HT-29 (cell line): ENCODE data around the gene TECTB. TPM values are rescaled to one million over a fixed set of nuclear protein-coding genes. Genes with fewer than 3 reads are reported as not detected.

Experiments
- DNase-seq: peaks from one replicate; pipeline ENCODE4 v3.0.0-alpha.2; 2015; ENCODE audit warnings: low spot score
- total RNA-seq: library from RNA; depleted of rRNA; stranded (reverse); fragments of >200 nt; shearing (Covaris generic); gene quantifications from 2 replicates; pipeline ENCODE4 v1.2.3, GENCODE V29; 2014

TECTB gene
- total RNA-seq, 1 experiment from 2014 or later = not detected

- DNase-seq = peak; percentile 62
Observed at GRCh38 chr10:112307358-112308124, 24.3 kb downstream of the TECTB start.

GRCh38 chr10:112308125-112308502 lies 24.9 kb downstream of the TECTB start:
- no peak for DNase-seq

GRCh38 chr10:112311481-112311880 lies 28.3 kb downstream of the TECTB start:
- DNase-seq = no peak

GRCh38 chr10:112313234-112313633 lies 30.0 kb downstream of the TECTB start:
- DNase-seq = no peak

DNA sequence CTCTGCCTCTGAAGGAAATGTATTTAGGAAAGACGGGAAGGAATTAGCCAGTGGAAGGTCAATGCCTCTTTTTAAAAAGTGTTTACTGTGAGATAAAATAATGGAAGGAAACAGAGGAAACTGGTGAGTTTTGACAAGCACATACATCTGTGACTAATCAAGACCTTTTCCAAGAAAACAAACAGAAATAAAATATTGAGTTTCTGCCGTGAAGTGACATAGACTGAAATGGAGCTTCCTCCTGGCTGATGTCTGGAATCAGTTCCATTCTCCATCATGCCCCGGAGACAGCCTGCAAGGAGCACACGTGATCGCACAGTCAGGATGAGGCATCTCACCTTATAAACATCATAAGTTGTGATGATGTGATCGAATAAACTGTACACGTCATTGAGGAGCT lies 30.7 kb downstream of the TECTB start:
- DNase-seq = no peak

DNA sequence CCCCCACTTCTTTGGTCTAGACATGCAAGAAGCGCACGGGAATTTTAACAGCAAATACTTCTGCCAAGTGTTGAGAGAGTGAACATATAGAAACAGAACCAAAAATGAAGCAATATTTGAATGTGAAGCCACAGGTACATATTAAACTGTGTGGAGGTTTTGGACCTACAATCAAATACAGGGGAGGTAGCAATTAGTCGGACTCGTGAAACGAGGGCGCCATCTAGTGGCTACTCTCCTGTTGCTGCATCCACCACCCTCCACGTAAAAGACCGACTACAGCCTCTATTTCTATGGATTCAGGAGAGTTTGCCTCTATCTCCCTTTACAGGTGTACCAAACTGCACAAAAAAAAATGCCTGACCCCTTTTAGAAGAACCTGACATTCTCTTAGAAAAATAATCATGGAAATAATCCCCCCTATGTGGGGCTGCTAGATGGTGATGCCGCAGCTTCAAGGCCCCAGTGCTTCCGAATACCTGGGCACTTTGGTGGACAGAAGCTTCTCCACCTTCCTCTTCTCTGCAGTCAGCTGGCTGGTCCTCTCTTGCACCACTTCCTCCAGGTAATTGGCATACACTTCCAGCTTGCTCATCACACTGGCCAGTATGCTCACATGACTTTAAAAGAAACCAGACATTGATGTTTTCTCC lies 31.7 kb downstream of the TECTB start:
- DNase-seq = peak; percentile 89

GRCh38 chr10:112327678-112328077 lies 44.5 kb downstream of the TECTB start:
- DNase-seq = no peak

- no peak for DNase-seq
Observed at GRCh38 chr10:112330162-112330561, 47.0 kb downstream of the TECTB start.

- no peak for DNase-seq
Observed at GRCh38 chr10:112330607-112331160, 47.5 kb downstream of the TECTB start.

DNA sequence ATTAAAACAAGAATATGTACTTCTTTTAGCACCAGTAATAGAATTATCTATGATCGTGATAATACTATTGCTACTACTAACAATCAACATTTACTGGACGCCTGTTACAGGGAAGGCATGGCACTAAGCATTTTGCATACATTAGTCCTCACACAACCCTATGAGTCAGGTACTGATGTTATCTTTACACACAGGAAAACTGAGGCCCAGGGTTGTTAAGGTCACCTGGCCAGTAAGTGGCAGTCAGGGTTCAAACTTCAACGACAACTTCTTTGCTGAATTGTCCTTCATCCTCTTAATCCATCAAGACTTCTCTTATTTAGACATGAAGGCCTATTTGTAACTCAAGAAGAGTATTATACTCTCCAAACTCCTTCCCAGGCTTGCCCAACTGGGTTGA lies 48.8 kb downstream of the TECTB start:
- no peak for DNase-seq

DNA sequence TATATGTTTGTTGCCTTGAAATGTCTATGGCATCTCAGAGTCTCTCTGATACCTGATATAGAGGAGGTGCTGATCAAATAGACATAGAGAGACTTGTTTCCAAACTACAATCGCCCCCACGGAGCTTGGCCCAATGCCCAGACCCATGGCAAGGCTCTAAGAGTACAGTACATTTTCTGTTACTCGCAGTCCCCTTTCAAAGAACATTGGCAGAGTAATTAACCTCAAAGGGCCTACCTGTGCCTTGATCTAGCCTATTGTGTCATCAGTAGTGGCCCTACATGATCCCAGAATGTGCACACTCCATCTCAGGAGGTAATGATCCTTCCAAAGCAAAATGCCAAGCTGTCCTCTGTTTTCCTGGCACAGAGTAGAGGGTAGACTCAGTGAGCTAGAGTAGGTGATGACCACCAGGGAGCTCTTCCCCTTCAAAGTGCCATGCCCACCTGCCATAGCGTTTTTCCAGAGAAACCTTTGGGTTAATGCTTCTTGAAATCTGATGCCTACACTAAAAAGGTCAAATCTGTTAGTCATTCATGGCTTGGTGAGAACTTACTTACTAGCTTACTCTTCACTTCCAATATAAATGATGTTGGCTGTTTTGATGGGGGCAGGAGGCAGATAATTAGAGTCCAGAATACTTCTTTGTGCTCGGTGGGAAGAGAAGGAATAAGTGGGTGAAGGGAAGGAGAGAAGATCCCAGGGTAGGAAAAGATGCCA lies 49.5 kb downstream of the TECTB start:
- no peak for DNase-seq

GRCh38 chr10:112333452-112333851 lies 50.3 kb downstream of the TECTB start:
- no peak for DNase-seq

DNA sequence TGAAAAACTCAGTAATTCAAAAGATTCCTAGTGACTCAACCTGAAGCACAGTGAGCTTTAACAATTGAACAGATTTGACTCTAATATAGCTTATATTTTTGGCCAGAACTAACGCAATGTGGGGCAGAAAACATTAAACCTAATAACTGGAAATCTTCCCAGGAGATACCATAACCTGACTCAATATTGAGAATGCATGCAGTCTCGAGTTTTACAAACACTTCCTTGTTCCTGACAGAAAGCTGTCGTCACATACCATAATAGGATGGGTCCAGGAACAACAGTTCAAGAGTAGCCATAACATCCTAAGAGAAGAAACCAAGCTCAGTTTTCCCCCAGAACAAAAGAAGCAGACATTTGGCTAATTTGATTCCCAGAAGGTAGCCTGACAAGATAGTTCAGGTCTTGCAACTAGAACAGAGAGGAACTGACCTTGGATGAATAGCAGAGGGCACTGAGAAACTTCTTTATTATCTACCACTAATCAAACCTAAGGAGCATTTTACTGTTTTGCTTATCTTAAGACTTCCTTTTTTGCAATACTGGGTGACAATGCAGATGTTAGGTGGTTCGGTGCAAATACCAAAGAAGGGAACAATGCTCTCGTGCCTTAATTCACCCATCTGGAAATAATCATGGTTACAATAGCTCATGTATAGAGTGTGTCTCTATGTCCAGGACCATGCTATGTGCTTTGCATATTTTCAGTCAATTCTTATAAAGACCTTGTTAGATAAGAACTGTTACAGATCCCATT lies 52.1 kb downstream of the TECTB start:
- peak; percentile 28 for DNase-seq

DNA sequence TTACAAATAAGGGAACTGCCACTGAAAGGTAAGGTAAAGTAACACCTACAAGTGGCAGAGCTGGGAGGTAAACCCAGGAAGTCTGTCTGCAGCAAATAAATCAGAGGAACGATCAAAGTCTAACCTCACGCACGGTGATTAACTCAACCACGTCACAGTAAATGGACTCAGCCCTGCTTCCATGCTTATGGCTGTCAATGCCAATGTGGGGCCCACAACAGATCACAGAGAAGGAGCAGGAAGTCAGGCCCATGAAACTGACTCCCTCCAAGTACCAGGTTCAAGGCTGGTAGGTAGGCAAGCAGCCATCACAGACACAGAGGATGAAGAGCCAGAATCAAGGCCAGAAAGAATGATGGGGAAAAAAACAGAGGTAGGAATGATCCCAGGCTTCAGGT lies 52.7 kb downstream of the TECTB start:
- peak; percentile 78 for DNase-seq

DNA sequence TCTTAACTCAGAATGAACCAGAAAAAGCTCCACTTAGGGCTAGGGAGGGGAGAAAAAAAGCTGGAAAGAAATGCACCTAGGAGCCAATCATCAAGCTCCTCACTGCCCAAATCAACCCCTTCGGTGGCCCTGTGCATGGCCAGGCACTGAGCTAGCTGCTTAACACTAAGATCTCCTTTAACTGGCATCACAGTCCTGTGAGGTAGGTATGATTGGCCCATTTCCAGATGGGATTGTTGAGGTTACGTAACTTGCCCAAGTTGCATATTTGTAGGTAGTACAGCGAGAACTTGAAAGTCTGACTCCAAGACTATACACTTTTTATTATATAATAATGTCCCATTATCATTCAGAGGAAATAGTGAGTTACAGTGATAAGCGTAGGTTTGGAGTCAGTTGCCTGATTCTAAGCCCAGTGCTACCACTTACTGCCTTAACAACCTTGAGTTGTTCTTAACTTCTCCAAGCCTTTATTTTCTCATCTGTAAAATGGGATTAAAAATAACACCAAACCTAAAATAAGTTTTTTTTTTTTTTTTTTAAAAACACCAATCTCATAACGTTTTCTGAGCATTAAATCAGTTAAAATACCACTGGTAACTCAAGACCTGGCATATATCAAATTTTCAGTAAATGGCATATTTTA lies 53.5 kb downstream of the TECTB start:
- DNase-seq = no peak

DNA sequence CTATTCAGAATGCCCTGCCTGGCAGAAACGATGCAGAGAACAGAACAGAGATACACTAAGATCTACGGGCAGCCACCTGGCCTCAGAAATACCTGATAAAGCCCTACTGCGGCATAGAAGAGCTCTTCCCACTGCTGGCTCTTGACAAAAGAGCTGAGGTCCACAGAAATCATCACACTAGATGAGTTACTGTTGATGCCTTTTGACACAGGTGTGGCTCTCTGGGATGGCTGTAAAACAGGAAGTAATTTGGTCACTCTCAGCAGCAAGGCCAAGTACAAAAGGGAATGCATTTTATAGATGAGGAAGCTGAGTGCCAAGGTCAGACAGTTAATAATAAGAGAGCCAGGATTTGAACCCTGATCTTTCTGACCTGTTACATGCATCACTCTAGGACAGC lies 55.8 kb downstream of the TECTB start:
- DNase-seq = peak; percentile 2

GRCh38 chr10:112340601-112341000 lies 57.4 kb downstream of the TECTB start:
- DNase-seq = no peak

- DNase-seq = no peak
Observed at GRCh38 chr10:112343056-112343806, 60.0 kb downstream of the TECTB start.

GRCh38 chr10:112344261-112344660 lies 61.1 kb downstream of the TECTB start:
- DNase-seq = no peak

- DNase-seq = no peak
Observed at GRCh38 chr10:112345202-112345601, 62.0 kb downstream of the TECTB start.
